Stomach (tissue), 4 donors: ENCODE measurements around the gene INS.
"Not testable (repeated sequence)": the region's sequence is repeated elsewhere in the genome, so short reads cannot be mapped to it uniquely, and the experiment has no call there.

Experiments
- EP300 ChIP-seq: sonication (generic); formaldehyde crosslinking; IDR thresholded peaks from one replicate; pipeline ENCODE4 v1.6.1; 2017; ENCODE audit warnings: antibody characterized with exemption
- POLR2AphosphoS5 ChIP-seq, 3 donors: sonication (generic); formaldehyde crosslinking; IDR thresholded peaks; one replicate each; pipeline ENCODE4 v1.6.1; 2016; ENCODE audit warnings: antibody characterized with exemption in 3 of 3
- TF ChIP-seq, protein P1 (sequence below), 7 experiments: fragments of 450-650 bp in 4 of 7; fragments of 200-600 bp in 3 of 7; sonication (generic) in 3 of 7; IDR thresholded peaks; one replicate each; pipeline ENCODE4 v1.5.1; 2016 to 2019; ENCODE audit warnings: antibody characterized with exemption in 7 of 7, control low read depth in 2 of 7, mild to moderate bottlenecking in 1 of 7

DNA sequence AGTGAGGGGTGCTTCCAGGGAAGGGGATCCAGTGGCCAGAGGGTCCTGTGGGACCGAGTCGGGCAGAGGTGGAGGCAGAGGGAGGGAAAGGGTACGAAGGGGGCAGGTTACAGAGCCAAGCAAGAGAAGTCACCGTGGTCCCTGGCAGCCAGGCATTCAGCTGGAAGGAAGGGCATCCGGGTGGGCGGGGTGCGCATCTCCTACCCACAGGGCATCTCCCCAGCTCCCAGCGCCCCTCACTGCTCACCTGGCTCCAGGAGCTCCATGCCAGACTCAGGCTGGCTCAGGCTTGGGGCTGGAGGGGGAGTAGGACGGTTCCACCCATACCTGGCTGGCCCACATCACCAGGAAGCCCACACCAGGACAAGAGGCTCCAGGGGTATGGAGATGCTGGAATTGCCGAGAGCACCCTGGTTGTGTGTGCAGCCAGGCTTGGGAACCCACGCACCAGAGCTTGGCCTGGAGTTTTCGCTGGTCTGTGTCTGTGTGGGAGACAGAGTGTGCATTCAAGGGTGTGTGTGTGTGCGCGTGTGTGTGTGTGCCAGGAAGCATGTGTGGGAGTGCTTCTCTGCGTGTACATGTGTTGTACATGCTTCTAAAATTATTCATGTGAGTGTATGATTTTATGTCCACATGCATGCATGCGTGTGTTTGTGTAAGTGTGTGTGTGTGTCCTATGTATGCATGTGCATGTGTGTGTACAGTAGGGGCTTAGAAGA lies 17.2 kb upstream of the INS start:
- TF ChIP-seq, protein P1, sequence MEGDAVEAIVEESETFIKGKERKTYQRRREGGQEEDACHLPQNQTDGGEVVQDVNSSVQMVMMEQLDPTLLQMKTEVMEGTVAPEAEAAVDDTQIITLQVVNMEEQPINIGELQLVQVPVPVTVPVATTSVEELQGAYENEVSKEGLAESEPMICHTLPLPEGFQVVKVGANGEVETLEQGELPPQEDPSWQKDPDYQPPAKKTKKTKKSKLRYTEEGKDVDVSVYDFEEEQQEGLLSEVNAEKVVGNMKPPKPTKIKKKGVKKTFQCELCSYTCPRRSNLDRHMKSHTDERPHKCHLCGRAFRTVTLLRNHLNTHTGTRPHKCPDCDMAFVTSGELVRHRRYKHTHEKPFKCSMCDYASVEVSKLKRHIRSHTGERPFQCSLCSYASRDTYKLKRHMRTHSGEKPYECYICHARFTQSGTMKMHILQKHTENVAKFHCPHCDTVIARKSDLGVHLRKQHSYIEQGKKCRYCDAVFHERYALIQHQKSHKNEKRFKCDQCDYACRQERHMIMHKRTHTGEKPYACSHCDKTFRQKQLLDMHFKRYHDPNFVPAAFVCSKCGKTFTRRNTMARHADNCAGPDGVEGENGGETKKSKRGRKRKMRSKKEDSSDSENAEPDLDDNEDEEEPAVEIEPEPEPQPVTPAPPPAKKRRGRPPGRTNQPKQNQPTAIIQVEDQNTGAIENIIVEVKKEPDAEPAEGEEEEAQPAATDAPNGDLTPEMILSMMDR (IDR thresholded peaks at IDR 0.05) = not testable (repeated sequence)
- not testable (repeated sequence) for TF ChIP-seq EP300; POLR2AphosphoS5 (IDR thresholded peaks at IDR 0.05)
